T1000 (cell line): ENCODE data around the gene CNOT9.
"Not testable (repeated sequence)": the region's sequence is repeated elsewhere in the genome, so short reads cannot be mapped to it uniquely, and the experiment has no call there.

Experiments
- DNase-seq: peaks from one replicate; lab custom pipeline; 2025; ENCODE audit warnings: mixed read lengths; lab: John Stamatoyannopoulos, UW

The CNOT9 gene, protein sequence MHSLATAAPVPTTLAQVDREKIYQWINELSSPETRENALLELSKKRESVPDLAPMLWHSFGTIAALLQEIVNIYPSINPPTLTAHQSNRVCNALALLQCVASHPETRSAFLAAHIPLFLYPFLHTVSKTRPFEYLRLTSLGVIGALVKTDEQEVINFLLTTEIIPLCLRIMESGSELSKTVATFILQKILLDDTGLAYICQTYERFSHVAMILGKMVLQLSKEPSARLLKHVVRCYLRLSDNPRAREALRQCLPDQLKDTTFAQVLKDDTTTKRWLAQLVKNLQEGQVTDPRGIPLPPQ

DNA sequence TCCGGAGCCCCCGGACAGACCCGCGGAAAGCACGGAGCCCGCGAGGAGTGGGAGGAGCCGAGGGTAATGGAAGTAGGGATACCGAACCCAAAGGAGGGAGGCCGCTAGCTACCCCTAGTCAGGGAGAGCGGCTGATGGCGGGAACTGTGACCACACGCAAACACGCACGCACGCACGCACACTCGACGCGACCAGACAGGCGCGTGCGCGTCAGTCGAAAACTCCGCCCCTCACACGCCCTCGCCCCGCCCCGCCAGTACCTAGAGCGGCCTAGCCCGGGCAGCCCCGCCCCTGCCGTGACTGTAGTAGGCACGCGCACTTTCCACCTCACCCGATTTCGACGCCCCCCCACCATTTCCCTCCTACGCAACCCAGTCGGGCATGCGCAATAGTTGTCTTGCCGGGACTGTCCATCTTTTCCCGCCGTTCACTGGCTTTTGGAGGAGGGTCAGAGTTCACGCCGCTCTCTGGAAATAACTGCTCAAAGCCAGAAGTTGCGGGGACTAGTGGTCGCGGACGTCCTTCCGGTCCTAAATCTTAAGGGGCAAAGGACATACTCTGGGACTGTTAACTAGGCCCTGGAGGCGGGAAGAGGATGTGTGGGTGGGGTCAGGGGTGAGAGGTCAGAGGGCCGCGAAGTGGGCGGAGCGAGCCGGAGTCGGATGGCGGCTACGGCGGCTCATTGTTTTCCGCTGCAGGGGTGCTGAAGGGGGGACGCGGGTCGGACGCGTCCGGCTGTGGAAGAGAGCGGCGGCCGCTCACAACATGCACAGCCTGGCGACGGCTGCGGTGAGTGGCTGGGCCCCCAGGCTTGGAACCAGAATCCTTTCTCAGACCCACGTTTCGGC is at the start of gene CNOT9, which contains the start of gene USP37:
Gene CNOT9 (plus strand): TSS at position 650 of the 848 bp plus-strand sequence. CDS start 116 bp downstream, at position 766.
Gene USP37 (minus strand): TSS at position 162 of the 848 bp plus-strand sequence. CDS start 9,698 bp downstream, outside the sequence.
- DNase-seq = peak; percentile 97

DNA sequence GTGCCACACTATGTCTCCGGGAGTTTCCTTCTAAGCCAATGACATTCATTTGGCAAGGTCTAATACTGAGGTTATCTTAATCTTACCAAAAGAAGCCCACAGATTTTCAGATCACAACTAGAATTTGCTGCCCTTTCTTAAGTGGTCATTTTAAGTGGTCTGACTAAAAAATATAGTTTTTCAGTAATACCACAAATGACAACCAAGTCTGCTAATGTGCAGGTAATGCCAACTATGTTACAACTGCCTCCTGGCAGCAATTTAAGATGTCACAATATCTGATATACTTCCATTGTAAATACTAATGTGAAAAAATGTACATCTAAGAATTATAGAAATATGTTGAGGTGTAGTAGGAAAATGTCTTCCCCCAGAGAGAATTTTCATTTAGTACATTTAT is 49.8 kb upstream of the CNOT9 start:
- no peak for DNase-seq

GRCh38 chr2:218523651-218524050 is 45.0 kb upstream of the CNOT9 start:
- no peak for DNase-seq

DNA sequence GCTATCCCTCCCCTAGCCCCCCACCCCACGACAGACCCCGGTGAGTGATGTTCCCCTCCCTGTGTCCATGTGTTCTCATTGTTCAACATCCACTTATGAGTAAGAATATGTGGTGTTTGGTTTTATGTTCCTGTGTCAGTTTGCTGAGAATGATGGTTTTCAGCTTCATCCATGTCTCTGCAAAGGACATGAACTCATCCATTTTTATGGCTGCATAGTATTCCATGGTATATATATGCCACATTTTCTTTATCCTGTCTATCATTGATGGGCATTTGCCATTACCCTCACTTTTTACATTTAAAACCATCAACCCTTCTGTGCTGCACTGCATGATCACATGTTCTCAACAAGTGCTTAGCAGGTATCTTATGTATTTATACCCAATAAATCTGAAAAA is 40.2 kb upstream of the CNOT9 start:
- not testable (repeated sequence) for DNase-seq

- DNase-seq = no peak
Observed at GRCh38 chr2:218529990-218530389, 38.6 kb upstream of the CNOT9 start.

GRCh38 chr2:218536804-218537494 is 31.7 kb upstream of the CNOT9 start:
- DNase-seq = no peak

GRCh38 chr2:218540015-218540414 is 28.6 kb upstream of the CNOT9 start:
- no peak for DNase-seq

GRCh38 chr2:218546012-218546411 is 22.6 kb upstream of the CNOT9 start:
- DNase-seq = no peak

DNA sequence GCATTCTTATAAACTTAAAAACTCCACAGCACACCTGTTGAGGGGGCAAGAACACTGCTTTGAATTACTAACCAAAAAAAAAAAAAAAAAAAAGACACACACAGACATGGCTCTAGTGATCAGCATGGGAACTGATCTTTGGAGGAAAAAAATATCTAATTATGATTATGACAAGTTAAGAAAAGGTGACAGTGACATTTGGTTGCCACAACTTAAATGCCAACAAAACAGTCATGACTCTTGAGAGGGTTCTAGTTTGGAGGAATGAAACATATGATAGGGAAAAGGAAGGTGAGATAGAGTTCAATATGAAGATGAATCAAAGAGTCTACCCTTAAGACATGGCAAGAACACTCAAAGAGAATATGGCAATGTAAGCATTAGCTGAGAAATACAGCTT is 21.1 kb upstream of the CNOT9 start:
- DNase-seq = no peak

DNA sequence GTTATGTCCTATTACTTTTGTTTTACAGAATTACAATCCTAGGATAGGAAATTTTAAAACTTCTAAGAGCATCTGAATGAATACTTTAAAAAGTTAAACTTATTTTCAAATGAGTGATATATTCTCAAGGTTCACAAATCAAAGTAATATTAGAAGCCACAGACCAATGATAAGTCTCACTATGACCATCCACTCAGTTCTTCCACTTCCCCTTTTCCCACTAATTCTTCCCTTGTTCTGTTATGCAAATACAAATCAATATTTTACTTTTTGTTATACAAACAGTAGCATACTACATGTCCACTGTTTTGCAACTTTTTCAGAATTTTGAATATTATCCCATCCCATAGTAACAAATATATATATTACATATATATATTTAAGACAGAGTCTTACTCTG is 20.7 kb upstream of the CNOT9 start:
- no peak for DNase-seq

- DNase-seq = not testable (repeated sequence)
Observed at GRCh38 chr2:218554225-218554624, 14.4 kb upstream of the CNOT9 start.

DNA sequence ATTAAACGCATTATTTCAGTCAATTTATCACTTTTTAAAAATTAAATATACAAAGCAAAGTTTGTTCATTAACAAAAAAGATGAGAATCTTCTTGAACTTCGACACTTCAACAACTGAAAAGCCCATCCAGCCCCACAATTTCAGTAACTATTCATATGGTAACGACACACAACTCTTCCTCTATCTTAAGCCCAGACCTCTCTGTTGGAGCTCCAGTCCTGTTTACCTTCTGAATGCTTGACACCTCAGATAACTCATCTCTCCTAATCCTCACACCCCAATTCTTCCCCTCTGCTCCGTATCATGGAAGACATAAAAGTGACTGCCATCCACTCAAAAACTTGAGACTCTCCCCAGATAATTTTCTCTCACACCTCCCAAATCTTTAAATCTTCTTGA is 13.1 kb upstream of the CNOT9 start:
- DNase-seq = no peak

GRCh38 chr2:218557941-218558340 is 10.7 kb upstream of the CNOT9 start:
- DNase-seq = no peak

GRCh38 chr2:218558986-218559385 is 9.7 kb upstream of the CNOT9 start:
- DNase-seq = no peak

- no peak for DNase-seq
Observed at GRCh38 chr2:218564056-218564455, 4.6 kb upstream of the CNOT9 start.

GRCh38 chr2:218566296-218566695 is 2.3 kb upstream of the CNOT9 start:
- no peak for DNase-seq

DNA sequence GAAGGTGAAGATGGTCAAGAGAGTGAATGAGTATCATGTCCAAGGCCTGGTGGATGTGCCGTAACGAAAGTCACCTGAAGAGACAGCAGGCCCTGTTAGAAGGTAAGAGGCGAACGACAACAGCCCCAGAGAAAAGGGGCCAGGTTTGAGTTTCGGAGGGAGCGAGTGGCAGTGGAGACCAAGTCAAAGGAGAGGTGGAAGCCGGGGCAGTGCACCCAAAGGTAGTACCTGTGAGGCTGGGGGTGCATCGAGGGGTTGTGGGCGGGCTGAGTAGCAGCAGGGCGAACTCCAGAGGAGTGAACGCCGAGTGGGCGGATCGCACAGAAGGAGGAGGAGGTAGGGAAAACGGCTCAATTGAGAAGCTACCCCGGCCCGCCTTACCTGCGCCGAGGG is 846 bp upstream of the CNOT9 start:
- DNase-seq = no peak

DNA sequence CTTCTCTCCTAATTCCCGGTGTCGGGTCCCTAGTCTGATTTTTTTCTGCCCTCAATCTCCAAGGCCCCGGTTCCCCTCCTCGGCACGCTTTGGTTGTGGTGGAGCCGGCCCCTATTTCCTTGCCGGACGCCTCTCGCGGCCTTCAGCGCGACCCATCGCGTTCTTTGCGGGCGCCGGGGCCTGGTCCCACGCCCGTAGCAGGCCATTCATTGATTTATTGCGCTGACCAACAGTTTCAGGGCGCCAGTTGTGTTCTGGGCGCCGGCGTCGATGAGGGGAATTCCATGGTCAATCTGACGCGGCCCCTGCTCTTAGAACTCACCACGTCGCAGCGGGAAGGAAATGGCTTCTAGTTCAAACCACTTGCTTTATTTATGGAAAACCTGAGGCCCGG is 396 bp downstream of the CNOT9 start:
- DNase-seq = peak; percentile 42

GRCh38 chr2:218569661-218570500 is 1.2 kb downstream of the CNOT9 start:
- no peak for DNase-seq

GRCh38 chr2:218570850-218571249 is 2.2 kb downstream of the CNOT9 start:
- no peak for DNase-seq

- DNase-seq = no peak
Observed at GRCh38 chr2:218576854-218577253, 8.2 kb downstream of the CNOT9 start.
